ENCODE data around the gene AVEN.

DNA sequence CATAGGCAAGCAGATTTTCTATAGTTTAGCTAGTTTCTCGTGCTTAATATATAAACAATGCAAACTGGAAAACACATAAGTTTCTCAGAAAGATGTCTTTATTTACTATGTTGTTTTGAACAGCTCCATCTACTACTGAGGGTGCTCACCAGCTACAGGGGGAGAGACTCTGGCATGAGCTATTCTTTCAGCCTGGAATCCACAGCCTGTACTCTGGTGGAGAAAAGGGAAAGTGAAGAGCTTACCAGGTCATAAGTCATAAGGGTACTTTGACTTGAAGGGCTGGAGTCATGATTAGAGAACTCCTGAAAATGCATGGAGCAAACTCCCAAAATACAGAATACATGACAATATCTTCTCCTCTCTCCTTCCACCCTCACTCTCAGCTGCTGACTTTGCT, 4.4 kb upstream of the AVEN start:
- TF ChIP-seq ZNF20 (CRISPR knock-in tag; IDR thresholded peaks at IDR 0.05) (no peak), FOXM1 (CRISPR knock-in tag; IDR thresholded peaks at IDR 0.05) (no peak), PHF20 (CRISPR knock-in tag; IDR thresholded peaks at IDR 0.05) (no peak), RCOR2 (CRISPR knock-in tag; IDR thresholded peaks at IDR 0.05) (no peak), SP4 (CRISPR knock-in tag; IDR thresholded peaks at IDR 0.05) (no peak), YY1 (IDR thresholded peaks at IDR 0.05; ENCODE audit: insufficient read depth, insufficient replicate concordance, low read depth, low read length) (no peak)
- TF ChIP-seq, protein P1, sequence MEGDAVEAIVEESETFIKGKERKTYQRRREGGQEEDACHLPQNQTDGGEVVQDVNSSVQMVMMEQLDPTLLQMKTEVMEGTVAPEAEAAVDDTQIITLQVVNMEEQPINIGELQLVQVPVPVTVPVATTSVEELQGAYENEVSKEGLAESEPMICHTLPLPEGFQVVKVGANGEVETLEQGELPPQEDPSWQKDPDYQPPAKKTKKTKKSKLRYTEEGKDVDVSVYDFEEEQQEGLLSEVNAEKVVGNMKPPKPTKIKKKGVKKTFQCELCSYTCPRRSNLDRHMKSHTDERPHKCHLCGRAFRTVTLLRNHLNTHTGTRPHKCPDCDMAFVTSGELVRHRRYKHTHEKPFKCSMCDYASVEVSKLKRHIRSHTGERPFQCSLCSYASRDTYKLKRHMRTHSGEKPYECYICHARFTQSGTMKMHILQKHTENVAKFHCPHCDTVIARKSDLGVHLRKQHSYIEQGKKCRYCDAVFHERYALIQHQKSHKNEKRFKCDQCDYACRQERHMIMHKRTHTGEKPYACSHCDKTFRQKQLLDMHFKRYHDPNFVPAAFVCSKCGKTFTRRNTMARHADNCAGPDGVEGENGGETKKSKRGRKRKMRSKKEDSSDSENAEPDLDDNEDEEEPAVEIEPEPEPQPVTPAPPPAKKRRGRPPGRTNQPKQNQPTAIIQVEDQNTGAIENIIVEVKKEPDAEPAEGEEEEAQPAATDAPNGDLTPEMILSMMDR (CRISPR knock-in tag; IDR thresholded peaks at IDR 0.05) = no peak
- TF ChIP-seq, protein P2, sequence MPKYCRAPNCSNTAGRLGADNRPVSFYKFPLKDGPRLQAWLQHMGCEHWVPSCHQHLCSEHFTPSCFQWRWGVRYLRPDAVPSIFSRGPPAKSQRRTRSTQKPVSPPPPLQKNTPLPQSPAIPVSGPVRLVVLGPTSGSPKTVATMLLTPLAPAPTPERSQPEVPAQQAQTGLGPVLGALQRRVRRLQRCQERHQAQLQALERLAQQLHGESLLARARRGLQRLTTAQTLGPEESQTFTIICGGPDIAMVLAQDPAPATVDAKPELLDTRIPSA (CRISPR knock-in tag; IDR thresholded peaks at IDR 0.05; ENCODE audit: borderline replicate concordance) = no peak

Measured in HepG2 (cell line).